ENCODE results near the gene AP1G2.

- TF ChIP-seq, protein P1, sequence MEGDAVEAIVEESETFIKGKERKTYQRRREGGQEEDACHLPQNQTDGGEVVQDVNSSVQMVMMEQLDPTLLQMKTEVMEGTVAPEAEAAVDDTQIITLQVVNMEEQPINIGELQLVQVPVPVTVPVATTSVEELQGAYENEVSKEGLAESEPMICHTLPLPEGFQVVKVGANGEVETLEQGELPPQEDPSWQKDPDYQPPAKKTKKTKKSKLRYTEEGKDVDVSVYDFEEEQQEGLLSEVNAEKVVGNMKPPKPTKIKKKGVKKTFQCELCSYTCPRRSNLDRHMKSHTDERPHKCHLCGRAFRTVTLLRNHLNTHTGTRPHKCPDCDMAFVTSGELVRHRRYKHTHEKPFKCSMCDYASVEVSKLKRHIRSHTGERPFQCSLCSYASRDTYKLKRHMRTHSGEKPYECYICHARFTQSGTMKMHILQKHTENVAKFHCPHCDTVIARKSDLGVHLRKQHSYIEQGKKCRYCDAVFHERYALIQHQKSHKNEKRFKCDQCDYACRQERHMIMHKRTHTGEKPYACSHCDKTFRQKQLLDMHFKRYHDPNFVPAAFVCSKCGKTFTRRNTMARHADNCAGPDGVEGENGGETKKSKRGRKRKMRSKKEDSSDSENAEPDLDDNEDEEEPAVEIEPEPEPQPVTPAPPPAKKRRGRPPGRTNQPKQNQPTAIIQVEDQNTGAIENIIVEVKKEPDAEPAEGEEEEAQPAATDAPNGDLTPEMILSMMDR (IDR thresholded peaks at IDR 0.05), result no peak
- TF ChIP-seq POLR2A (IDR thresholded peaks at IDR 0.05) (no peak), EP300 (IDR thresholded peaks at IDR 0.05) (no peak), POLR2AphosphoS5 (IDR thresholded peaks at IDR 0.05) (no peak)
Measured at GRCh38 chr14:23572524-23572828, 4.9 kb upstream of the AP1G2 start.
